Glutamatergic neuron (in vitro differentiated cells): Measurements from ENCODE around the gene APOL6. TPM values are rescaled to one million over a fixed set of nuclear protein-coding genes. Genes with fewer than 3 reads are reported as not detected.
"Not testable (repeated sequence)": the region's sequence is repeated elsewhere in the genome, so short reads cannot be mapped to it uniquely, and the experiment has no call there.

Experiments
- DNase-seq: peaks from one replicate; pipeline ENCODE4 v3.0.0; 2022
- H3K27ac Mint-ChIP-seq: one replicate; pipeline ENCODE4 v1.8.0; 2020; ENCODE audit warnings: mild to moderate bottlenecking, mixed read lengths, inconsistent platforms; ENCODE audit not compliant: unreplicated experiment
- H3K27me3 Mint-ChIP-seq: one replicate; pipeline ENCODE4 v1.8.0; 2020; ENCODE audit warnings: mild to moderate bottlenecking, moderate library complexity, mixed read lengths, inconsistent platforms; ENCODE audit not compliant: unreplicated experiment
- H3K36me3 Mint-ChIP-seq: one replicate; pipeline ENCODE4 v1.8.0; 2020; ENCODE audit warnings: mild to moderate bottlenecking, mixed read lengths, inconsistent platforms; ENCODE audit not compliant: unreplicated experiment
- H3K4me1 Mint-ChIP-seq: one replicate; pipeline ENCODE4 v1.8.0; 2020; ENCODE audit warnings: mild to moderate bottlenecking, low read depth, mixed read lengths, inconsistent platforms; ENCODE audit not compliant: unreplicated experiment
- H3K4me3 Mint-ChIP-seq: one replicate; pipeline ENCODE4 v1.8.0; 2020; ENCODE audit warnings: mild to moderate bottlenecking, mixed read lengths, inconsistent platforms; ENCODE audit not compliant: unreplicated experiment
- H3K9me3 Mint-ChIP-seq: one replicate; pipeline ENCODE4 v1.8.0; 2020; ENCODE audit warnings: mild to moderate bottlenecking, moderate library complexity, mixed read lengths, inconsistent platforms; ENCODE audit not compliant: unreplicated experiment
- total RNA-seq: library from RNA; stranded (reverse); fragmentation: NEBNext Ultra II Directional; extraction: Animal tissue kit (Norgen Biotek cat#: 25700); gene quantifications from one replicate; pipeline ENCODE4 v1.2.1, GENCODE V29; 2021; ENCODE audit not compliant: unreplicated experiment
- TF ChIP-seq, protein P1 (sequence below): fragments of 200-600 bp; sonication (generic); IDR thresholded peaks from one replicate; pipeline ENCODE4 v1.5.0; 2021; ENCODE audit not compliant: partially characterized antibody, unreplicated experiment

APOL6 gene
- total RNA-seq, 1 donor from 2014 or later: not detected

DNA sequence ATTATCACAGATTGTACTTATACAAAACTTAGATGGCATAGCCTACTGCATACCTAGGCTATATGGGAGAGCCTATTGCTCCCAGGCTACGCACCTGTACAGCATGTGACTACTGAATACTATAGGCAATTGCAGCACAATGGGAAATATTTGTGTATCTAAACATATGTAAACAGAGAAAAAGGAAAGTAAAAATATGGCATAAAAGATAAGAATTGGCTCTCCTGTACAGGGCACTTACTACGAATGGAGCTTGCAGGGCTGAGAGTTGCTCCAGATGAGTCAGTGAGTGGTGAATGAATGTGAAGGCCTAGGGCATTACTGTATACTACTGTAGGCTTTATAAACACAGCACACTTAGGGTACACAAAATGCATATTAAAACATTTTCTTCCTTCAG is 13.2 kb downstream of the APOL6 start:
- peaks cover 7% of the 10 kb centered on the region for H3K27me3 Mint-ChIP-seq

DNA sequence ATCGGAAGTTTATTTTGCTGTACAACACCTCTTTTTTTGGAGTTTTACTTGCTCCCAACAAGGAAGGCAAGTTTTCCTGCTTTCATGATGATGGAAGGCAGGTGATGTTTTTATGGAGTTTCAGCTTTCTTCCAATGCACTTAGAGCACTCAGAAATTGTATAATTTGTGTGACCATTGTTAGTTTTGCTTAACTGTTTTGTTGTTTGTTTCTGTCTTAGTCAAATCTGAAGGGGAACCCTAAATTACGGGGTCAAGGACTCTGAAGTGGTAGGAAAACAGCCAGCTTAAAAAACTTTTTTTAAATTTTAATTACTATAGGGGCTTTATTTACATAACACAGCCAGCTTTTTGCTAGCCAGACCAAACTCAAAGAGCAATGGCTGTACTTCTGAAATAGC is 14.7 kb downstream of the APOL6 start:
- TF ChIP-seq, protein P1, sequence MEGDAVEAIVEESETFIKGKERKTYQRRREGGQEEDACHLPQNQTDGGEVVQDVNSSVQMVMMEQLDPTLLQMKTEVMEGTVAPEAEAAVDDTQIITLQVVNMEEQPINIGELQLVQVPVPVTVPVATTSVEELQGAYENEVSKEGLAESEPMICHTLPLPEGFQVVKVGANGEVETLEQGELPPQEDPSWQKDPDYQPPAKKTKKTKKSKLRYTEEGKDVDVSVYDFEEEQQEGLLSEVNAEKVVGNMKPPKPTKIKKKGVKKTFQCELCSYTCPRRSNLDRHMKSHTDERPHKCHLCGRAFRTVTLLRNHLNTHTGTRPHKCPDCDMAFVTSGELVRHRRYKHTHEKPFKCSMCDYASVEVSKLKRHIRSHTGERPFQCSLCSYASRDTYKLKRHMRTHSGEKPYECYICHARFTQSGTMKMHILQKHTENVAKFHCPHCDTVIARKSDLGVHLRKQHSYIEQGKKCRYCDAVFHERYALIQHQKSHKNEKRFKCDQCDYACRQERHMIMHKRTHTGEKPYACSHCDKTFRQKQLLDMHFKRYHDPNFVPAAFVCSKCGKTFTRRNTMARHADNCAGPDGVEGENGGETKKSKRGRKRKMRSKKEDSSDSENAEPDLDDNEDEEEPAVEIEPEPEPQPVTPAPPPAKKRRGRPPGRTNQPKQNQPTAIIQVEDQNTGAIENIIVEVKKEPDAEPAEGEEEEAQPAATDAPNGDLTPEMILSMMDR: no peak
- Mint-ChIP-seq H3K4me1 (no peaks in the 10 kb centered on the region), H3K4me3 (no peak overlapping the region), H3K9me3 (peaks cover 7% of the 10 kb centered on the region), H3K27me3 (peaks cover 7% of the 10 kb centered on the region), H3K27ac (no peak overlapping the region), H3K36me3 (peaks cover 19% of the 10 kb centered on the region)
- no peak for DNase-seq

More for the DNA sequence above, 13.2 kb downstream of the APOL6 start:
- Mint-ChIP-seq H3K36me3 (peaks cover 17% of the 10 kb centered on the region), H3K9me3 (peaks cover 3% of the 10 kb centered on the region), H3K4me3 (no peak overlapping the region), H3K4me1 (no peaks in the 10 kb centered on the region), H3K27ac (no peak overlapping the region)
- no peak for DNase-seq
- TF ChIP-seq, protein P1: no peak

DNA sequence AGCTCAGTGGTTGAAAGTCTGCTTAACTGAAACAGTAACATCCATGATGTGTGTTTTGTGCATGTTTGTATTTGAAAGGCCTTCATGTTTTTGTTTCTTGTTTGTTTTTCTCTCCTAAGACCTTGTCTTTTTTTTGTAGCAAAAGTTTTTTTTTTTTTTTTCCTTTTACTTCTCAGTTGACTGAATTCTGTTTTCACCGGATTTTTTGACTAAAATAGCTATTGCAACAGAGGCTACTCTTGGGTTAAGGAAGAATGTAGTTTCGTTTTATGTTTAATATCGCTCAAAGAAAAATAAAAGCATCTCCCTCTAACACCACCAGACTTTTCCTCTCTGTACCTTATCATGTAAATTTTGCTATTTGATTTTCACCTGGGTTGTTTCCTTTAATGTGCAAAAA is 15.1 kb downstream of the APOL6 start:
- peaks cover 20% of the 10 kb centered on the region for H3K36me3 Mint-ChIP-seq
- peaks cover 7% of the 10 kb centered on the region for H3K27me3 Mint-ChIP-seq
- TF ChIP-seq, protein P1: no peak
- peaks cover 7% of the 10 kb centered on the region for H3K9me3 Mint-ChIP-seq
- no peak overlapping the region for H3K27ac Mint-ChIP-seq
- H3K4me3 Mint-ChIP-seq: no peak overlapping the region
- DNase-seq: no peak
- no peaks in the 10 kb centered on the region for H3K4me1 Mint-ChIP-seq

DNA sequence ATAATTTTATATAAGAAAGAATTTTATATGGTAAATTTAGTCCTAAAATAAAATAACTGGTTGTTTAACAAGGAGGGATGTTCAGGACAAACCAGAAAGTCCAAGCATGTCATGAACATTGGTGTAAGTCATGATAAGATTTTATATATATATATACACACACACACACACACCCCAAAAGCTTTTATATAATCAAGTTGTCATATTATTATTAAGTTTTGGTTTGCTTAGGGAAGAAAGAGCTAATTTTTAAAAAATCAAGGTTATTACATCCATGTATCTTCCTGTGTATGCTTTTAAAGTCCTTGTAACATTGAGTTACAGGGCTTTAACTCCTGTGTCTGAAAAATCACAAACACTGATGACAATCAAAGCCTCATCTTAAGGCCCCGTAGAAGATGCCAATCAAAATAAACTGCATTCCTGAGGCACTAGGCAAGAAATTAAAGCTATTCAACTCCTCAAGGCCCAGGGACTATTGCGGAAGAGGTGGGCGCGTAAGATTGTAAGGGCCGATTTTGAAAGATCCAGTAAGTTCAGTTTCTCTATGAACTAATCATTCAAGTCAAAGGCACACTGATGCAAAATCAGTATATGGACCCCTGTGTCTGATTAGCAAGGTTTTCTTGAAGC is 16.8 kb downstream of the APOL6 start:
- Mint-ChIP-seq H3K4me3 (no peak overlapping the region), H3K4me1 (no peaks in the 10 kb centered on the region), H3K9me3 (peaks cover 7% of the 10 kb centered on the region), H3K27me3 (peaks cover 3% of the 10 kb centered on the region), H3K27ac (no peak overlapping the region), H3K36me3 (peaks cover 19% of the 10 kb centered on the region)
- TF ChIP-seq, protein P1: no peak
- DNase-seq: no peak

DNA sequence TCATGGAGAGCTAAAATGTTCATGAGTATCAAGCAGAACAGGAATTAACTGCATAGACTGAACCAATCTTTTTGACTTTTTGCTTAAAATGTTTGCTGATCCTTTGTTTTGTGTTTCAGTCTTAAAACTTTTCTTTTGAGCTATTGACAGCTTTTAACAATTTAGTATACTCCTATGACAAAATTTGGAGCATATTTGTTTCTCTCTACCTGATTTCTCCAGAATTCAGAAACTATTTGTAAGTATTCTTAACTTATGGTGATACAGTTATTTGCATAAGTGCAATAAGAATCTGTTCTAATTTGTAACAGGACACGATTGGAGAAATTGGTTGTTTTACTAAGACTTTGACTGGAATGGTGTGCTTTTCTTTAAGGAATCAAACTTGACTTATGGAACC is 18.5 kb downstream of the APOL6 start:
- peaks cover 21% of the 10 kb centered on the region for H3K36me3 Mint-ChIP-seq
- not testable (repeated sequence) for H3K4me3 Mint-ChIP-seq, DNase-seq, H3K4me1 Mint-ChIP-seq, H3K27ac Mint-ChIP-seq, H3K27me3 Mint-ChIP-seq, H3K9me3 Mint-ChIP-seq

DNA sequence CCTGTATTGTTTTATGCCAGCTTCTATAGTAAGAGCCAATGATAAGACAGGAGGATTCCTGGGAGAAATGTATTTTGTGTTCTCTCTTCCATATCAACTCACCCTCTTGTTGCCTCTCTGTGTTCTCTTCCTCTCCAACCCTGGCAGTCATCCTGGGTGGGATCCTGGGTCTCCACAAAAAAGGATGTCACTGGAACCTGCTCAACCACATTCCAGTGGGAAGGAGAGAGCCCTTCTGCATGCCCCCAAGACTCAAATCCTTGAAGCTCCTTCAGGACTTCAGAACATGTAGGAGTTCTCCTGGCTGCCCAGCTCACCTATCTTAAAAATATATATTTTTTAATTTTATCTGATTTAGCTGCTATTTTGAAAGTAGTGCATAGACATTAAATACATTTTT is 26.1 kb downstream of the APOL6 start:
- Mint-ChIP-seq H3K27me3 (no peaks in the 10 kb centered on the region), H3K9me3 (peaks cover 6% of the 10 kb centered on the region), H3K27ac (no peak overlapping the region), H3K4me3 (no peak overlapping the region), H3K4me1 (no peaks in the 10 kb centered on the region), H3K36me3 (peaks cover 9% of the 10 kb centered on the region)
- DNase-seq: no peak
- TF ChIP-seq, protein P1: no peak

DNA sequence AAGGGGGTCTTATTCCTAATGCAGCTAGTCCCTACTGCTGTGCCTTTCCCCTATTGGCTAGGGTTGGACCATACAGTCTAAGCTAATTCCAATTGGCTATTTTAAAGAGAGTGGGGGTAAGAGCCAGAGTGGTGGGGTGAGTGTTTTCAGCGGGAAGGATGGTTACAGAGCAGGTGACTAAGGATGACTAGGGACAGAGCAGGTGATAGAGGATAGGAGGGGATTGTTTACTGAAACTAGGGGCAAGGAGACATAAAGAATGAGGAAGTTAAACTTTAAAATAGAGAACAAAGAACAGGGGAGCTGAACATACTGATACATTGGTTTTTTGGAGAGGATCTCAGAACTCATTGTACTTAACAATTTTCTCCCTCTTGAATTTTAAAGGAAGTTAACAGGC is 27.8 kb downstream of the APOL6 start:
- not testable (repeated sequence) for H3K27ac Mint-ChIP-seq, H3K4me1 Mint-ChIP-seq, H3K36me3 Mint-ChIP-seq, H3K9me3 Mint-ChIP-seq, H3K4me3 Mint-ChIP-seq, DNase-seq, H3K27me3 Mint-ChIP-seq
